ENCODE measurements around the gene FUZ.

Gene FUZ

GRCh38 chr19:49812997-49813861 lies at the start of gene FUZ:
TSS of gene FUZ (minus strand) at chr19:49813292. CDS start at chr19:49813106, 186 bp downstream.
- DNase-seq = peak; percentile 97

GRCh38 chr19:49862391-49863253 lies 49.5 kb upstream of the FUZ start:
- DNase-seq = no peak

- no peak for DNase-seq
These were observed 48.7 kb upstream of the FUZ start for GRCh38 chr19:49861541-49862378.

- DNase-seq = no peak
These were observed 48.0 kb upstream of the FUZ start for GRCh38 chr19:49861107-49861506.

GRCh38 chr19:49860336-49861102 lies 47.4 kb upstream of the FUZ start:
- DNase-seq = no peak

GRCh38 chr19:49859682-49860335 lies 46.7 kb upstream of the FUZ start:
- DNase-seq = no peak

GRCh38 chr19:49858088-49858985 lies 45.2 kb upstream of the FUZ start:
- no peak for DNase-seq

GRCh38 chr19:49857838-49858087 lies 44.7 kb upstream of the FUZ start:
- DNase-seq = no peak

GRCh38 chr19:49857061-49857837 lies 44.2 kb upstream of the FUZ start:
- no peak for DNase-seq

GRCh38 chr19:49856574-49857021 lies 43.5 kb upstream of the FUZ start:
- DNase-seq = no peak

- DNase-seq = no peak
These were observed 42.8 kb upstream of the FUZ start for GRCh38 chr19:49855676-49856573.

- DNase-seq = no peak
These were observed 42.2 kb upstream of the FUZ start for GRCh38 chr19:49855277-49855675.

- no peak for DNase-seq
These were observed 41.5 kb upstream of the FUZ start for GRCh38 chr19:49854378-49855263.

GRCh38 chr19:49853852-49854377 lies 40.8 kb upstream of the FUZ start:
- DNase-seq = no peak

GRCh38 chr19:49852631-49853126 lies 39.6 kb upstream of the FUZ start:
- DNase-seq = no peak

- no peak for DNase-seq
These were observed 38.6 kb upstream of the FUZ start for GRCh38 chr19:49851456-49852259.
